ENCODE results near the gene GRIA2. TPM values are rescaled to one million over a fixed set of nuclear protein-coding genes. Genes with fewer than 3 reads are reported as not detected.
"Not testable (repeated sequence)": the region's sequence is repeated elsewhere in the genome, so short reads cannot be mapped to it uniquely, and the experiment has no call there.

Gene GRIA2
- total RNA-seq = 10 to 100 TPM in 3 of 4 donors, 1 to 10 TPM in 1; 10.0 to 64.5 (median 36.6) TPM

DNA sequence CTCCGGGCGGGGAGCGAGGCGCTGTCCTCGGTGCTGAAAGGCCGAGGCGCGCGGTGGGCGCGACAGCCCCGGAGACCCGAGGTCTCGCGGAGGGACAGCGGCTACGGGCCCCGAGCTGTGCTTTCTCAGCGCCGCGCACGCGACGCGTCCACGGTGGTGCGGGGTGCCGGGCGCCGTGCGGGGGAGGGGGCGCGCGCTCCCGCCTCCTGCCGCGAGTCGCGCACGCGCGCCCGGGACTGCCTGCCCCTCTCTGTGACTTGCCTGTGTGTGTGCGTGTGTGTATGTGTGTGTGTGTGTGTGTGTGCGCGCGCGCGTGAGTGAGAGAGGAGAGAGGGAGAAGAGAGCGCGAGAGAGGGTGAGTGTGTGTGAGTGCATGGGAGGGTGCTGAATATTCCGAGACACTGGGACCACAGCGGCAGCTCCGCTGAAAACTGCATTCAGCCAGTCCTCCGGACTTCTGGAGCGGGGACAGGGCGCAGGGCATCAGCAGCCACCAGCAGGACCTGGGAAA is at the start of gene GRIA2:
Gene GRIA2 (plus strand): TSS at position 358 of the 511 bp plus-strand sequence. CDS start 315 bp downstream, outside the sequence.
- peak within 1 kb of the TSS; percentile 36 to 38 for H3K4me3 ChIP-seq
- peak; percentile 67 to 68 for DNase-seq
- peak in 1 of 2 donors; percentile 32 for TF ChIP-seq POLR2A (IDR thresholded peaks at IDR 0.05)
- TF ChIP-seq, protein P1, sequence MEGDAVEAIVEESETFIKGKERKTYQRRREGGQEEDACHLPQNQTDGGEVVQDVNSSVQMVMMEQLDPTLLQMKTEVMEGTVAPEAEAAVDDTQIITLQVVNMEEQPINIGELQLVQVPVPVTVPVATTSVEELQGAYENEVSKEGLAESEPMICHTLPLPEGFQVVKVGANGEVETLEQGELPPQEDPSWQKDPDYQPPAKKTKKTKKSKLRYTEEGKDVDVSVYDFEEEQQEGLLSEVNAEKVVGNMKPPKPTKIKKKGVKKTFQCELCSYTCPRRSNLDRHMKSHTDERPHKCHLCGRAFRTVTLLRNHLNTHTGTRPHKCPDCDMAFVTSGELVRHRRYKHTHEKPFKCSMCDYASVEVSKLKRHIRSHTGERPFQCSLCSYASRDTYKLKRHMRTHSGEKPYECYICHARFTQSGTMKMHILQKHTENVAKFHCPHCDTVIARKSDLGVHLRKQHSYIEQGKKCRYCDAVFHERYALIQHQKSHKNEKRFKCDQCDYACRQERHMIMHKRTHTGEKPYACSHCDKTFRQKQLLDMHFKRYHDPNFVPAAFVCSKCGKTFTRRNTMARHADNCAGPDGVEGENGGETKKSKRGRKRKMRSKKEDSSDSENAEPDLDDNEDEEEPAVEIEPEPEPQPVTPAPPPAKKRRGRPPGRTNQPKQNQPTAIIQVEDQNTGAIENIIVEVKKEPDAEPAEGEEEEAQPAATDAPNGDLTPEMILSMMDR (IDR thresholded peaks at IDR 0.05) = peak in 1 of 4 experiments; percentile 6
- no peaks in the 10 kb centered on the region for H3K4me1 ChIP-seq
- H3K27ac ChIP-seq = peak within 1 kb of the TSS; percentile 64 to 83
- no peaks in the 10 kb centered on the region for H3K9me3 ChIP-seq
- H3K27me3 ChIP-seq = peaks cover 0 to 17% of the 10 kb centered on the region in 2 donors
- H3K36me3 ChIP-seq = no peaks in the 10 kb centered on the region
- intact Hi-C loops (cut with DNase I; ENCODE audit: low total_unique reads) = no loop called here

DNA sequence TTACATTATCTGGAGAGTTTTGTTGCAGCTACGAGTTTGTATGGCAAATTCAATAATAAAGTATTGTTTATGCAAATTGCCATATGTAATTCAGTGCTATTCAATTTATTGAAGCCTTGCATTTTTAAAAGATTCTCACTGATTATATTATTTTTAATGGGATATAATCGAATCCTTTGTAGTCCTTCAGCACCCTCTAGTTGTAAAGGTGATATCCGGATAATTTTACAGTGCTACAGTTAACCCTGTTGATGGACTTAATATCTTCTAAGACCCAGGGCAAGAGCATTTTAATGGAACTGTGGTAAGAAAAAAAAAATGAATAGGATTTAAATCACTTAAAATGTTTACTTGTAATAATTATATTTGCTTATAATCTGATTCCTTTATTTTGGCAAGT is 48.5 kb upstream of the GRIA2 start:
- no peak for DNase-seq
- TF ChIP-seq, protein P1 (IDR thresholded peaks at IDR 0.05) = peak in 1 of 4 experiments; percentile 5
- no peak for TF ChIP-seq POLR2A (IDR thresholded peaks at IDR 0.05)
- intact Hi-C loops (cut with DNase I; ENCODE audit: low total_unique reads) = no loop called here

DNA sequence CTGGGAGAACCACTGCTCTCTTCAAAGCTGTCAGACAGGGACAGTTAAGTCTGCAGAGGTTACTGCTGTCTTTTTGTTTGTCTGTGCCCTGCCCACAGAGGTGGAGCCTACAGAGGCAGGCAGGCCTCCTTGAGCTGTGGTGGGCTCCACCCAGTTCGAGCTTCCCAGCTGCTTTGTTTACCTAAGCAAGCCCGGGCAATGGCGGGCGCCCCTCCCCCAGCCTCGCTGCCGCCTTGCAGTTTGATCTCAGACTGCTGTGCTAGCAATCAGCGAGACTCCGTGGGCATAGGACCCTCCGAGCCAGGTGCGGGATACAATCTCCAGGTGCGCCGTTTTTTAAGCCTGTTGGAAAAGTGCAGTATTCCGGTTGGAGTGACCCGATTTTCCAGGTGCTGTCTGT is 40.3 kb upstream of the GRIA2 start:
- DNase-seq; H3K27me3 ChIP-seq; H3K4me1 ChIP-seq; H3K9me3 ChIP-seq; H3K27ac ChIP-seq; H3K4me3 ChIP-seq; intact Hi-C loops (cut with DNase I; ENCODE audit: low total_unique reads); H3K36me3 ChIP-seq: not testable (repeated sequence)

More for the DNA sequence above, 48.5 kb upstream of the GRIA2 start:
- H3K4me1 ChIP-seq = no peaks in the 10 kb centered on the region
- no peak overlapping the region for H3K27ac ChIP-seq
- no peaks in the 10 kb centered on the region for H3K36me3 ChIP-seq
- H3K27me3 ChIP-seq = no peaks in the 10 kb centered on the region
- no peak overlapping the region for H3K4me3 ChIP-seq
- H3K9me3 ChIP-seq = no peaks in the 10 kb centered on the region

DNA sequence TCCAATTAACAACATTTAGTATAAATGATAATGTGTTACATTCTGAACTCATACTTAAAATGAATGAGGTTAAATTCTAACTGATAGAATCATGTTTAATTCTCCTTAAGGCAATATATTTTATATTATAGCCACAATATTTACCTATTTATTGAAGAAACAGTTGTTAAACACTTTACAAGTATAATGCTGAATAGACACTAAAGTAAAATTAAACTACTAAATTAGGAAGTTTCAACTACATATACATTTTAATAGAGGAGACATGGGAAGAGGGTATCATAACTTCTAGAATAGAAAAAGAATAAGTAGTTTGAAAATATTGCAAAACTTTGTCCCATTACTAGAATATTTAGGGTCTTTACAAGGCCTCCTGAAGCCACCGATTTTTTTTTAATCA is 36.2 kb upstream of the GRIA2 start:
- H3K9me3 ChIP-seq = no peaks in the 10 kb centered on the region
- no peak overlapping the region for H3K27ac ChIP-seq
- H3K27me3 ChIP-seq = no peaks in the 10 kb centered on the region
- no peaks in the 10 kb centered on the region for H3K4me1 ChIP-seq
- intact Hi-C loops (cut with DNase I; ENCODE audit: low total_unique reads) = no loop called here
- H3K36me3 ChIP-seq = no peaks in the 10 kb centered on the region
- TF ChIP-seq POLR2A (IDR thresholded peaks at IDR 0.05) = no peak
- TF ChIP-seq, protein P1 (IDR thresholded peaks at IDR 0.05) = no peak
- H3K4me3 ChIP-seq = no peak overlapping the region
- DNase-seq = no peak

DNA sequence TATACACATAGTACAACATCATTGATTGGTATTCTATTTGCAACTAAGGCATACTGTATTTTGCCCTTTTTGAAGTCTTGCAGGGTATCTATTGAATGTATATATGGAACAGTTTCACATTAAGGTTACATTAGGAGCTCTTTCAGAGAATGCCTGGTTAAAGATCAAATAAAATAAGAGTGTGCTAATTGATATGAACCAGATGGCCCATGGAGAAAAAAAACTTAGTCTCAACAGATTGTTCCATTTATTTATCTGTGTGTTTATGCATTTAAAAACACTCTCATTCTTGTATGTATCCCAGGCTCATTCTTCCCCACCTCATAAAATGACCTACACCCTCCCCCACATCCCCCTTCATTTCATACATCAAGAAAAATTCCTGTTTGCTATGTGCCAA is 35.2 kb upstream of the GRIA2 start:
- Histone ChIP-seq H3K4me3 (no peak overlapping the region), H3K27me3 (no peaks in the 10 kb centered on the region), H3K9me3 (no peaks in the 10 kb centered on the region), H3K4me1 (no peaks in the 10 kb centered on the region), H3K36me3 (no peaks in the 10 kb centered on the region), H3K27ac (no peak overlapping the region)
- intact Hi-C loops (cut with DNase I; ENCODE audit: low total_unique reads) = no loop called here
- TF ChIP-seq POLR2A (IDR thresholded peaks at IDR 0.05) = no peak
- TF ChIP-seq, protein P1 (IDR thresholded peaks at IDR 0.05) = no peak
- DNase-seq = no peak

DNA sequence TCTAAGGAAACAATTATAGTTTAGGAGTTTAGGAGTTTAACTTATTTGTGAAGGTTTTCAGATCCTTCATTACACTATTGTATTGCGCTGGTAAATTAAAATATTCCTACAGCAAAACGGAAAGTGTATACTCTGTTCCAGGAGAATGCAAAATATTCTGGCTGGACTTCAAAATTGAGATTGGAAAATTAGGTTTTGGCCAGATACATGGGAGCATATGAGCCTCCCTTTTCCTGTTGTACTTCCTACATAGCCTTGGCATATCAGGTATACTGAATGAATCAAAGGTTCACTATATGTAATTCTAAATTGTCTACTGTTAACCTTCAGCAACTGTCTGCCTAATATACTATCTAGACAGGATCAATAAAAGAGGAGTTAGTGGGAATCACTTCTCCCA is 25.2 kb upstream of the GRIA2 start:
- DNase-seq = no peak
- TF ChIP-seq, protein P1 (IDR thresholded peaks at IDR 0.05) = no peak
- TF ChIP-seq POLR2A (IDR thresholded peaks at IDR 0.05) = no peak

More for the DNA sequence above, 25.2 kb upstream of the GRIA2 start:
- no peaks in the 10 kb centered on the region for H3K27me3 ChIP-seq
- H3K9me3 ChIP-seq = no peaks in the 10 kb centered on the region
- no peak overlapping the region for H3K27ac ChIP-seq
- intact Hi-C loops (cut with DNase I; ENCODE audit: low total_unique reads) = no loop called here
- no peak overlapping the region for H3K4me3 ChIP-seq
- H3K4me1 ChIP-seq = no peaks in the 10 kb centered on the region
- no peaks in the 10 kb centered on the region for H3K36me3 ChIP-seq
